Measurements from ENCODE around the gene ETV5. TPM values are rescaled to one million over a fixed set of nuclear protein-coding genes. Genes with fewer than 3 reads are reported as not detected.

Gene ETV5
- total RNA-seq, 1 experiment from 2014 or later = 92.9 TPM

DNA sequence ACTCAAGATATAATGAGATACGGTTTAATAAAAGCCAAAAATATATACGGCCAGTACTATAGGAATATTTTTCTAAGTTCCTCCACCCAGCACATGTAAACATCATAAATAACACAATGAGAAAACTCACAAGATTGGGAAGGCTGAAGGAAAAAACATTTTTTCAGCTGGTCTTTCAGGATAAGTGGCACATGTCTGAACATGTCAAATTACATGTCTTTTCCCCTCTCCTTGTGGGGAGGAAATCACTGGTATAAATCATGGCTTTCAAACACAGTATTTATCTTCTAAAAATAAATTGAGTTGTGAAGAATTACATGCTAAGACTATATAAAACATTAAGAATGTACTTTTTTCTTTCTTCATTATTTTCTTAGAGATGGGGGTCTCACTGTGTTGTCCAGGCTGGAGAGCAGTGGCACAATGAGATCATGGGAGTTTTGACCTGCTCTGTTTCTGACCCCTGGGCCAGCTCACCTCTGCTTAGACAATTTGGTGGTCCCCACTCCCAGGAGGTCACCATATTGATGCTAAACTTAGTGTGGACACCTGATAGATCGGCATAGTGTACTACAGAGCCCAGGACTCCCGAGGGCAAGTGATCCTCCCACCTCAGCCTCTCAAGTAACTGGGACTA is 32.8 kb downstream of the ETV5 start:
- TF ChIP-seq, protein P1, sequence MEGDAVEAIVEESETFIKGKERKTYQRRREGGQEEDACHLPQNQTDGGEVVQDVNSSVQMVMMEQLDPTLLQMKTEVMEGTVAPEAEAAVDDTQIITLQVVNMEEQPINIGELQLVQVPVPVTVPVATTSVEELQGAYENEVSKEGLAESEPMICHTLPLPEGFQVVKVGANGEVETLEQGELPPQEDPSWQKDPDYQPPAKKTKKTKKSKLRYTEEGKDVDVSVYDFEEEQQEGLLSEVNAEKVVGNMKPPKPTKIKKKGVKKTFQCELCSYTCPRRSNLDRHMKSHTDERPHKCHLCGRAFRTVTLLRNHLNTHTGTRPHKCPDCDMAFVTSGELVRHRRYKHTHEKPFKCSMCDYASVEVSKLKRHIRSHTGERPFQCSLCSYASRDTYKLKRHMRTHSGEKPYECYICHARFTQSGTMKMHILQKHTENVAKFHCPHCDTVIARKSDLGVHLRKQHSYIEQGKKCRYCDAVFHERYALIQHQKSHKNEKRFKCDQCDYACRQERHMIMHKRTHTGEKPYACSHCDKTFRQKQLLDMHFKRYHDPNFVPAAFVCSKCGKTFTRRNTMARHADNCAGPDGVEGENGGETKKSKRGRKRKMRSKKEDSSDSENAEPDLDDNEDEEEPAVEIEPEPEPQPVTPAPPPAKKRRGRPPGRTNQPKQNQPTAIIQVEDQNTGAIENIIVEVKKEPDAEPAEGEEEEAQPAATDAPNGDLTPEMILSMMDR (conservative IDR thresholded peaks at IDR 0.05; ENCODE audit: low read depth, low read length) = no peak
- no peak for TF ChIP-seq EZH2 (IDR thresholded peaks at IDR 0.05; ENCODE audit: borderline replicate concordance, low read depth, low read length, poor library complexity, severe bottlenecking)
- Histone ChIP-seq H3K4me3 (ENCODE audit: low read depth, low read length, poor library complexity, severe bottlenecking) (no peak overlapping the region), H3K27me3 (replicated peaks; ENCODE audit: insufficient read depth, low read depth, low read length, poor library complexity) (no peaks in the 10 kb centered on the region), H3K27ac (ENCODE audit: low read depth, low read length, poor library complexity, severe bottlenecking) (no peak overlapping the region), H3K36me3 (ENCODE audit: insufficient read depth, low read length, poor library complexity, severe bottlenecking) (peaks cover 36% of the 10 kb centered on the region), H3K4me1 (ENCODE audit: insufficient read depth, low read length, poor library complexity, severe bottlenecking) (no peaks in the 10 kb centered on the region), H3K9me3 (ENCODE audit: low read depth, low read length, poor library complexity, severe bottlenecking) (no peaks in the 10 kb centered on the region)
- no TSS peak for BruUV-seq (replicated peaks)
- ChIA-PET POLR2A (ENCODE audit: low non-redundant PET) (no interaction called here), CTCF (interaction anchor here (1.3 kb wide), 1 partner anchor 201 kb away, joined by 4 read pairs; no protein-coding TSS in a partner anchor)
- DNase-seq (ENCODE audit: low spot score) = no peak
- intact Hi-C loops (cut with micrococcal nuclease; ENCODE audit: unreplicated experiment) = no loop called here

DNA sequence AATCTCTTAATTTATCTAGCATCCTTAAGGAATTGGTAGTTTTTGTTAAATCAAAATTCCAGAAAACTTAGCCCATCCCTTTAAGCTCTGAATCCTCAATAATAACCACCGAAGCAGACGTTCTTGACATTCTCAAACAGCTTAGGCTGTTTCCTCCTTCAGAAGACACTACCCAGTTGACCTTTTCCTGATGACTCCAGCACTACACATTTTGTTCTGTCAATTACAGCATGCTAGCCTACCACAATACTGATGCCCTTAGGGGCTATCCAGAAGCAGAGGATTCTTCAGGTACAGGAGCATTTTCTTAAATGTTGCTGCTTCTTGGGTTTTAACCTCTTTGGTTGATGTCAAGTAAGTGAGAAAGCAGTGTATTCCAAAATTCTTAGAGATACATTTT is 33.4 kb downstream of the ETV5 start:
- intact Hi-C loops (cut with micrococcal nuclease; ENCODE audit: unreplicated experiment) = no loop called here
- Histone ChIP-seq H3K27me3 (replicated peaks; ENCODE audit: insufficient read depth, low read depth, low read length, poor library complexity) (no peaks in the 10 kb centered on the region), H3K9me3 (ENCODE audit: low read depth, low read length, poor library complexity, severe bottlenecking) (no peaks in the 10 kb centered on the region), H3K27ac (ENCODE audit: low read depth, low read length, poor library complexity, severe bottlenecking) (no peak overlapping the region), H3K4me3 (ENCODE audit: low read depth, low read length, poor library complexity, severe bottlenecking) (no peak overlapping the region), H3K4me1 (ENCODE audit: insufficient read depth, low read length, poor library complexity, severe bottlenecking) (no peaks in the 10 kb centered on the region), H3K36me3 (ENCODE audit: insufficient read depth, low read length, poor library complexity, severe bottlenecking) (peaks cover 33% of the 10 kb centered on the region)
- DNase-seq (ENCODE audit: low spot score) = no peak
- ChIA-PET CTCF (interaction anchor here (1.3 kb wide), 1 partner anchor 202 kb away, joined by 4 read pairs; no protein-coding TSS in a partner anchor), POLR2A (ENCODE audit: low non-redundant PET) (no interaction called here)
- no TSS peak for BruUV-seq (replicated peaks)
- TF ChIP-seq EZH2 (IDR thresholded peaks at IDR 0.05; ENCODE audit: borderline replicate concordance, low read depth, low read length, poor library complexity, severe bottlenecking) = no peak

DNA sequence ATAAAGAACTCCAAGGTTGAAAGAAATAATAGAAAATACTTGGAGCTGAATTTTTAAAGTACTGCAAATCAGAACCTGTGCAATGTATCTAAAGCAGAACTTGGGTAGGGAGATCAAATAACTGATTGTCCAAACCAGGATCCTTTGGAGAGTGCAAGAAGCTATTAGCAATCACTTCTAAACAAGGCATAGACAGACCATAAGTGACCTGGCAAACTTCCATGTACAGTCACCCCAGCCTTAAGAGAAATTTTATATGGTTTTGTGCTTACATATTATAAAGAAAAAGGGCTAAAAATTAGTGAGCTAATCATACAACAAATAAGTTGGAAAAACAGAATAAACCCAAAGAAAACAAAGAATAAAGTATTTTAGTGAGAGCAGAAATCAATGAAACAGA is 35.2 kb downstream of the ETV5 start:
- Histone ChIP-seq H3K36me3 (ENCODE audit: insufficient read depth, low read length, poor library complexity, severe bottlenecking) (peaks cover 26% of the 10 kb centered on the region), H3K27ac (ENCODE audit: low read depth, low read length, poor library complexity, severe bottlenecking) (no peak overlapping the region), H3K27me3 (replicated peaks; ENCODE audit: insufficient read depth, low read depth, low read length, poor library complexity) (no peaks in the 10 kb centered on the region), H3K4me3 (ENCODE audit: low read depth, low read length, poor library complexity, severe bottlenecking) (no peak overlapping the region), H3K9me3 (ENCODE audit: low read depth, low read length, poor library complexity, severe bottlenecking) (no peaks in the 10 kb centered on the region), H3K4me1 (ENCODE audit: insufficient read depth, low read length, poor library complexity, severe bottlenecking) (no peaks in the 10 kb centered on the region)
- no peak for DNase-seq (ENCODE audit: low spot score)
- no TSS peak for BruUV-seq (replicated peaks)
- ChIA-PET POLR2A (ENCODE audit: low non-redundant PET) (no interaction called here), CTCF (no interaction called here)
- intact Hi-C loops (cut with micrococcal nuclease; ENCODE audit: unreplicated experiment) = no loop called here
- no peak for TF ChIP-seq EZH2 (IDR thresholded peaks at IDR 0.05; ENCODE audit: borderline replicate concordance, low read depth, low read length, poor library complexity, severe bottlenecking)
- TF ChIP-seq, protein P1 (conservative IDR thresholded peaks at IDR 0.05; ENCODE audit: low read depth, low read length) = no peak

DNA sequence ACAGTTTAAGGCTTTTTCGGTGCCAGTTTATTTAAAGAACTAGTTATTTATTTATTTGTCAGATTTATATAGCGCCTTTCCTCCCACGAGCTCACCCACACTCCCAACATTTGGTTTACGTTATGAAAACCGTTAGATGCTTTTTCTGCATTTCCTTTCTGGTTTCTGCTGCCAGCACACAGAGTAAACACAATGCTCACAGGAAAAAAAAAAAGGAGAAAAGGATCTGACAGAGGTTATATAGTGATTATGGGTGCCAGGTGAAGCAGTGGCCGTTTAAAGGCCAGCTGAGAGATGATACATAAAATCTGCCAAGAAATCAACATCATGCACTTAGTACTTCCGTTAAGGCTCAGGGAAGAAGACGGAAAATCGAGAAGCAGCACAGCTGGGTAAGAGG is 37.9 kb downstream of the ETV5 start:
- H3K4me1 ChIP-seq (ENCODE audit: insufficient read depth, low read length, poor library complexity, severe bottlenecking) = no peaks in the 10 kb centered on the region
- ChIA-PET POLR2A (ENCODE audit: low non-redundant PET) (interaction anchor here (0.6 kb wide), 1 partner anchor 899 kb away, joined by 5 read pairs; no protein-coding TSS in a partner anchor), CTCF (no interaction called here)
- no peak for DNase-seq (ENCODE audit: low spot score)
- BruUV-seq (replicated peaks) = no TSS peak
- H3K27ac ChIP-seq (ENCODE audit: low read depth, low read length, poor library complexity, severe bottlenecking) = no peak overlapping the region
- intact Hi-C loops (cut with micrococcal nuclease; ENCODE audit: unreplicated experiment) = no loop called here
- H3K27me3 ChIP-seq (replicated peaks; ENCODE audit: insufficient read depth, low read depth, low read length, poor library complexity) = no peaks in the 10 kb centered on the region
- no peak overlapping the region for H3K4me3 ChIP-seq (ENCODE audit: low read depth, low read length, poor library complexity, severe bottlenecking)
- H3K36me3 ChIP-seq (ENCODE audit: insufficient read depth, low read length, poor library complexity, severe bottlenecking) = peaks cover 18% of the 10 kb centered on the region
- H3K9me3 ChIP-seq (ENCODE audit: low read depth, low read length, poor library complexity, severe bottlenecking) = no peaks in the 10 kb centered on the region
- TF ChIP-seq, protein P1 (conservative IDR thresholded peaks at IDR 0.05; ENCODE audit: low read depth, low read length) = no peak
- TF ChIP-seq EZH2 (IDR thresholded peaks at IDR 0.05; ENCODE audit: borderline replicate concordance, low read depth, low read length, poor library complexity, severe bottlenecking) = no peak

Measured in A673 (cell line).